BLaER1 treated with 17β-estradiol and CSF1 and Interleukin-3, amounts not matched to agents 10 nM and 100 nM (cell line): ENCODE measurements around the gene MICAL3.

Experiments used
- H3K27ac ChIP-seq, 11 experiments: shearing (Covaris generic); formaldehyde crosslinking; 2 replicates each; pipeline ENCODE4 v1.8.1; 2022
- H3K27me3 ChIP-seq, 11 experiments: shearing (Covaris generic); formaldehyde crosslinking; 2 replicates each; pipeline ENCODE4 v1.8.1; 2022
- H3K36me3 ChIP-seq, 11 experiments: shearing (Covaris generic); formaldehyde crosslinking; 2 replicates each; pipeline ENCODE4 v1.8.1; 2022
- H3K4me1 ChIP-seq, 10 experiments: shearing (Covaris generic); formaldehyde crosslinking; 2 replicates each; pipeline ENCODE4 v1.8.1; 2022
- H3K4me2 ChIP-seq, 11 experiments: shearing (Covaris generic); formaldehyde crosslinking; 2 replicates each; pipeline ENCODE4 v1.8.1; 2022
- H3K4me3 ChIP-seq, 10 experiments: shearing (Covaris generic); formaldehyde crosslinking; 2 replicates each; pipeline ENCODE4 v1.8.1; 2022
- H3K9ac ChIP-seq, 11 experiments: shearing (Covaris generic); formaldehyde crosslinking; 2 replicates each; pipeline ENCODE4 v1.8.1; 2022
- H3K9me3 ChIP-seq, 11 experiments: shearing (Covaris generic); formaldehyde crosslinking; replicated peaks in 1 of 11; 2 replicates each; pipeline ENCODE4 v1.8.1; 2022
- H4K20me1 ChIP-seq, 11 experiments: shearing (Covaris generic); formaldehyde crosslinking; 2 replicates each; pipeline ENCODE4 v1.8.1; 2022
- Cebpa-rat ChIP-seq, 11 experiments: shearing (Covaris generic); IDR thresholded peaks; 2 replicates each; pipeline ENCODE4 v1.8.1; 2022

MICAL3 gene

GRCh38 chr22:17823226-17823625, 201.1 kb downstream of the MICAL3 start:
- Histone ChIP-seq H3K4me1 (no peaks in the 10 kb centered on the region), H3K36me3 (peaks cover 6 to 67% (median 29%) of the 10 kb centered on the region in 11 experiments; a peak in 18 of 22 replicates), H3K9me3 (no peaks in the 10 kb centered on the region), H3K4me3 (no peak overlapping the region), H3K27ac (no peak overlapping the region), H3K4me2 (no peak overlapping the region), H4K20me1 (peaks cover 0 to 23% (median 0%) of the 10 kb centered on the region in 11 experiments; a peak in 6 of 22 replicates), H3K27me3 (no peaks in the 10 kb centered on the region), H3K9ac (no peak overlapping the region; a peak in 1 of 22 replicates)
- no peak for TF ChIP-seq Cebpa-rat (IDR thresholded peaks at IDR 0.05)

DNA sequence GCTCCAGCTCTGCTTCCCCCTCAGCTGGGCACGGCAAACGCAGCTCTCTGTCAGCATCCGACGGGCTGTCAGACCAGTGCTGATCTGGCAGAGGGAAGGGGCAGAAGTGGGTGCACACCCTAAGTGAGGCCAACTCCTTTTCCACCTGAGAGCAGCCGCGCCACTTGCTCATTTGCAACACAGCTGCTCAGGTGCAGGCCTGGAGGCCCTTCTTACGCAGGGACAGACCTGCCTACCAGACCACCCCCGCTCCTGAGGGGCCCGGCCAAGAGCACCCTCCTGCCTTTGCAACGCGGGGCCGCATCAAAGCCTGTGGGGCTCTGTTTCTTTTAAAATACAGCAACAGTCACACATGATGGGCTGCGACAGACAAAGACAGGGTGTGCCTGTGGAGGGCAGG, 202.3 kb downstream of the MICAL3 start:
- H3K9ac ChIP-seq, result no peak overlapping the region; a peak in 1 of 22 replicates
- peaks cover 0 to 20% (median 0%) of the 10 kb centered on the region in 11 experiments; a peak in 5 of 22 replicates for H4K20me1 ChIP-seq
- H3K4me2 ChIP-seq, result no peak overlapping the region
- H3K27me3 ChIP-seq, result no peaks in the 10 kb centered on the region
- no peak overlapping the region for H3K4me3 ChIP-seq
- peaks cover 5 to 65% (median 26%) of the 10 kb centered on the region in 11 experiments; a peak in 16 of 22 replicates for H3K36me3 ChIP-seq
- no peaks in the 10 kb centered on the region for H3K9me3 ChIP-seq
- H3K27ac ChIP-seq, result no peak overlapping the region
- H3K4me1 ChIP-seq, result no peaks in the 10 kb centered on the region
- TF ChIP-seq Cebpa-rat (IDR thresholded peaks at IDR 0.05), result no peak

- no peaks in the 10 kb centered on the region for H3K9me3 ChIP-seq
- no peak overlapping the region for H3K9ac ChIP-seq
- TF ChIP-seq Cebpa-rat (IDR thresholded peaks at IDR 0.05), result no peak
- H3K27ac ChIP-seq, result no peak overlapping the region
- no peak overlapping the region for H3K4me2 ChIP-seq
- no peaks in the 10 kb centered on the region for H3K4me1 ChIP-seq
- H4K20me1 ChIP-seq, result peaks cover 0 to 29% (median 0%) of the 10 kb centered on the region in 11 experiments; a peak in 5 of 22 replicates
- H3K27me3 ChIP-seq, result no peaks in the 10 kb centered on the region
- H3K36me3 ChIP-seq, result peaks cover 14 to 65% (median 29%) of the 10 kb centered on the region in 11 experiments; a peak in 19 of 22 replicates
- no peak overlapping the region for H3K4me3 ChIP-seq
Observed at GRCh38 chr22:17820879-17821439, 203.4 kb downstream of the MICAL3 start.

DNA sequence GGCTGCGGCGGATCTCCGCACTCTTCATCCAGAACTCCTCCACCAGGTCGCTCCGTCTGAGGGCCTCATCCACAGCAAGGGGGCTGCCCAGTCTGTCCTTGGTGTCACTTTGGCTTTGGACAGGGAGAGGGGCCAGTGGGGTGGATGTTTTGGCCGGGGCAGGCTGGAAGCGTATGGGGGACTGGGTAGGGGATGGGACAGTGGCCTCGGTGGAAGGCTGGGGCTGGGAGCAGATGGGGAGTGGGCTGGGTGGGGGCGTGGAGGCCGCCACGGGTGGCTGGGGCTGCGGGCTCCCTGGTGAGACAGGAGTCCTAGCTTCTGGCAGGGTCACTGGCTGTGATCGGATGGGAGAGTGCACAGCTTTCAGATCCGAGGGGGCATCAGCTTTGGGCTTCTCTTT, 205.7 kb downstream of the MICAL3 start:
- no peak overlapping the region for H3K4me2 ChIP-seq
- H4K20me1 ChIP-seq, result peaks cover 0 to 34% (median 0%) of the 10 kb centered on the region in 11 experiments; a peak in 4 of 22 replicates
- peaks cover 26 to 73% (median 41%) of the 10 kb centered on the region in 11 experiments; a peak in 20 of 22 replicates for H3K36me3 ChIP-seq
- no peaks in the 10 kb centered on the region for H3K9me3 ChIP-seq
- TF ChIP-seq Cebpa-rat (IDR thresholded peaks at IDR 0.05), result no peak
- peaks cover 0 to 6% (median 0%) of the 10 kb centered on the region in 11 experiments; a peak in 6 of 22 replicates for H3K27me3 ChIP-seq
- peaks cover 0 to 5% (median under 1%) of the 10 kb centered on the region in 10 experiments; a peak in 11 of 20 replicates for H3K4me1 ChIP-seq
- H3K27ac ChIP-seq, result no peak overlapping the region
- H3K9ac ChIP-seq, result no peak overlapping the region
- no peak overlapping the region for H3K4me3 ChIP-seq

GRCh38 chr22:17818180-17818579, 206.2 kb downstream of the MICAL3 start:
- Histone ChIP-seq H3K4me2 (no peak overlapping the region), H4K20me1 (peaks cover 0 to 39% (median 0%) of the 10 kb centered on the region in 11 experiments; a peak in 5 of 22 replicates), H3K27me3 (peaks cover 0 to 10% (median under 1%) of the 10 kb centered on the region in 11 experiments; a peak in 9 of 22 replicates), H3K36me3 (peaks cover 26 to 73% (median 41%) of the 10 kb centered on the region in 11 experiments; a peak in 20 of 22 replicates), H3K4me1 (peaks cover 0 to 10% (median 5%) of the 10 kb centered on the region in 10 experiments; a peak in 17 of 20 replicates), H3K4me3 (no peak overlapping the region), H3K9me3 (no peaks in the 10 kb centered on the region), H3K27ac (no peak overlapping the region), H3K9ac (no peak overlapping the region)
- TF ChIP-seq Cebpa-rat (IDR thresholded peaks at IDR 0.05), result no peak

GRCh38 chr22:17817511-17818065, 206.8 kb downstream of the MICAL3 start:
- Histone ChIP-seq H3K27me3 (peaks cover 0 to 16% (median 6%) of the 10 kb centered on the region in 11 experiments; a peak in 9 of 22 replicates), H3K9ac (no peak overlapping the region), H3K9me3 (no peaks in the 10 kb centered on the region), H3K4me1 (peaks cover 6 to 16% (median 11%) of the 10 kb centered on the region in 10 experiments; a peak in 19 of 20 replicates), H4K20me1 (peaks cover 0 to 38% (median 0%) of the 10 kb centered on the region in 11 experiments; a peak in 5 of 22 replicates), H3K4me3 (no peak overlapping the region), H3K27ac (no peak overlapping the region), H3K4me2 (no peak overlapping the region), H3K36me3 (peaks cover 22 to 67% (median 40%) of the 10 kb centered on the region in 11 experiments; a peak in 20 of 22 replicates)
- TF ChIP-seq Cebpa-rat (IDR thresholded peaks at IDR 0.05), result no peak

DNA sequence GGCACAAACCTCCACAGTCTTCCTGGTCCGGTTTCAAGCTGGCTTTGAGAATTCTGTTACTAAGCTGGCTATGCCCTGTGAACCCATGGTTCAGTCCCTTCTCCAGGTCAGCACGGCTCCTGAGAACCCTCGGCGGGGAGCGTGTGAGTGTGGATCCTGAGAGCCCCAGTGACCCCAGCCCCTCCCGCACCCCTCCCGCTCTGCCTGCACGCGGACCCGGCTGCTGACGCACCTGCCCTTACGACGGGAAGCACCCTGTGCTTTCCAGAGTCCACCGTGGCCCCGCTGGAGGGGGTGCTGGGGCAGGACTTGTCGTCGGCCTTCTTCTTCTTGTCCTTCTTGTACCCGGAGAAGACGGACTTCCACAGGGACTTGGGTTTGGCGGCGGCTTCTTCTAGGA, 207.3 kb downstream of the MICAL3 start:
- H3K9me3 ChIP-seq, result no peaks in the 10 kb centered on the region
- TF ChIP-seq Cebpa-rat (IDR thresholded peaks at IDR 0.05), result no peak
- no peak overlapping the region for H3K4me3 ChIP-seq
- H4K20me1 ChIP-seq, result peaks cover 0 to 35% (median 0%) of the 10 kb centered on the region in 11 experiments; a peak in 5 of 22 replicates
- H3K27ac ChIP-seq, result no peak overlapping the region
- peaks cover 21 to 65% (median 38%) of the 10 kb centered on the region in 11 experiments; a peak in 20 of 22 replicates for H3K36me3 ChIP-seq
- H3K9ac ChIP-seq, result no peak overlapping the region
- H3K27me3 ChIP-seq, result peaks cover 0 to 21% (median 6%) of the 10 kb centered on the region in 11 experiments; a peak in 9 of 22 replicates
- H3K4me1 ChIP-seq, result peaks cover 11 to 21% (median 16%) of the 10 kb centered on the region in 10 experiments; a peak in 19 of 20 replicates
- no peak overlapping the region for H3K4me2 ChIP-seq

GRCh38 chr22:17816649-17817048, 207.7 kb downstream of the MICAL3 start:
- no peak overlapping the region for H3K4me3 ChIP-seq
- TF ChIP-seq Cebpa-rat (IDR thresholded peaks at IDR 0.05), result no peak
- H3K4me2 ChIP-seq, result no peak overlapping the region

DNA sequence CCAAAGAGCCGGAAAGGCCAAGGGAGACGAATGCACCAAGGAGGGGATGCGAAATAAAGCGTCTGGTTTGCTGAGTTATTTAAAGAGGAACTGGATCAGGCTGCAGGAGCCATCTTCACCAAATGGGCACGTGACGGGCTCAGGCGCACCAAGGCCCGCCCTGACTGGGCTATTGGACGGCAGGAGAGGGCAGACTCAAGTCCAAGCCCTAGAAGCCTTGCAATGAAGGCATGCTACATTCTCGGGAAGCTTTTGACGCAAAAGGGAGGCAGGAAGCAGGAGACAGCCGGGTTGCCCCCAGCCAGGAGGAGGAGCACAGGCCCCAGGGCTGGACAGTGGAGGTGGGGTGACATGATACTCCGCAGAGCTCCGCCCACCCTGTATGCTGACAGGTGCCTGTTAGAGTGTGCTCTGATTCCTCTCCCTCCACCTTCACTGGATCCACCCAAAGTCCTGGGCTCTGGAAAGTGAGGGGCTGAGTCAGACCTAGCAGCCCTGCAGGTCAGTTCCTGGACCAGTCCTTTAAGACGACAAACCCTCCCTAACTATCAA, 208.6 kb downstream of the MICAL3 start:
- H3K4me3 ChIP-seq, result no peak overlapping the region
- no peak overlapping the region for H3K9ac ChIP-seq
- peaks cover 0 to 24% (median 6%) of the 10 kb centered on the region in 11 experiments; a peak in 9 of 22 replicates for H3K27me3 ChIP-seq
- peaks cover 11 to 29% (median 20%) of the 10 kb centered on the region in 10 experiments; a peak in 19 of 20 replicates for H3K4me1 ChIP-seq
- peaks cover 21 to 63% (median 38%) of the 10 kb centered on the region in 11 experiments; a peak in 21 of 22 replicates for H3K36me3 ChIP-seq
- TF ChIP-seq Cebpa-rat (IDR thresholded peaks at IDR 0.05), result no peak
- H4K20me1 ChIP-seq, result peaks cover 0 to 37% (median 0%) of the 10 kb centered on the region in 11 experiments; a peak in 4 of 22 replicates
- no peaks in the 10 kb centered on the region for H3K9me3 ChIP-seq
- no peak overlapping the region for H3K27ac ChIP-seq
- H3K4me2 ChIP-seq, result no peak overlapping the region

More at GRCh38 chr22:17816649-17817048, 207.7 kb downstream of the MICAL3 start:
- H3K27ac ChIP-seq, result no peak overlapping the region
- peaks cover 0 to 35% (median 0%) of the 10 kb centered on the region in 11 experiments; a peak in 4 of 22 replicates for H4K20me1 ChIP-seq
- no peak overlapping the region for H3K9ac ChIP-seq
- H3K27me3 ChIP-seq, result peaks cover 0 to 24% (median 6%) of the 10 kb centered on the region in 11 experiments; a peak in 9 of 22 replicates
- peaks cover 11 to 25% (median 19%) of the 10 kb centered on the region in 10 experiments; a peak in 19 of 20 replicates for H3K4me1 ChIP-seq
- H3K9me3 ChIP-seq, result no peaks in the 10 kb centered on the region
- H3K36me3 ChIP-seq, result peaks cover 21 to 62% (median 35%) of the 10 kb centered on the region in 11 experiments; a peak in 20 of 22 replicates
